HG03439 (cell line): ENCODE measurements around the gene RUNX1.
"Not testable (repeated sequence)": the region's sequence is repeated elsewhere in the genome, so short reads cannot be mapped to it uniquely, and the experiment has no call there.

ENCODE experiments used
- ATAC-seq: cut with Tn5 transposase; IDR thresholded peaks from one replicate; pipeline ENCODE4 v1.9.1; 2021; ENCODE audit warnings: mild to moderate bottlenecking, moderate library complexity; ENCODE audit not compliant: unreplicated experiment

Gene RUNX1

GRCh38 chr21:34994766-34995631 lies 54.1 kb downstream of the RUNX1 start:
- ATAC-seq = no peak

DNA sequence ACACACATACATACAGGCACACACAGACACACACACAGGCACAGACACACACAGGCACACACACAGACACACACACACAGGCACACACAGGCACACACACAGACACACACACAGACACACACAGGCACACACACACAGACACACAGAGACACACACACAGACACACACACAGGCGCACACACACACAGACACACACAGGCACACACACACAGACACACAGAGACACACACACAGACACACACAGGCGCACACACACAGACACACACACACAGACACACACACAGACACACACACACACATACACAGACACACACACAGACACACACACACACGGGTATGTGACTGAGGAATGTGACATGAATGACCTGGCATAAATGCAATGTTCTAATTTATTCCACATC lies 55.6 kb downstream of the RUNX1 start:
- ATAC-seq = not testable (repeated sequence)

- ATAC-seq = no peak
Observed at GRCh38 chr21:34992736-34993398, 56.2 kb downstream of the RUNX1 start.

GRCh38 chr21:34992180-34992579 lies 56.9 kb downstream of the RUNX1 start:
- ATAC-seq = no peak

DNA sequence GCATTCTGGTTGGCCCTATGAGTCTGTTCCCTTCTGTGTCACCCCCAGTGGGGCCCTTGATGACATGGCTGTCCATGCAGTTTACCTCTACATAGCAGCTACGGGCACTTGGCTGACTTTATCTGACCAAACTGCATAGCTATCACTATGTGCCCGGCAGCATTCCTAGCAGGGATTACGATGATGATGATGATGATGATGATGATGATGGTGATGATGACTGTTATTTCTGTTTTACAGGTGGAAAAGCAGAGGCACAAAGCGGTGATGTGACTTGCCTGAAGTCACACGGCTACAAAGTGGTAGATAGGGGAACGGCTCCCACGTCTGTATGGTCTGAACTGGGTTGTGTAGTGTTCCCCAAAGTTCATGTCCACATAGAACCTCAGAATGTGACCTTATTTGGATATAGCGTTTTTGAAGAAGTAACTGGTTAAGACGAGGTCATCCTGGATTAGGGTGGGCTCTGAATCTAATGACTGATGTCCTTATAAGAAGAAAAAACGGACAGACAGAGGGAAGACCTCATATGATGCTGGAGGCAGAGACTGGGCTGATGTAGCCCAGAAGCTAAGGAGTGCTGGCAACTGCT lies 57.6 kb downstream of the RUNX1 start:
- no peak for ATAC-seq

DNA sequence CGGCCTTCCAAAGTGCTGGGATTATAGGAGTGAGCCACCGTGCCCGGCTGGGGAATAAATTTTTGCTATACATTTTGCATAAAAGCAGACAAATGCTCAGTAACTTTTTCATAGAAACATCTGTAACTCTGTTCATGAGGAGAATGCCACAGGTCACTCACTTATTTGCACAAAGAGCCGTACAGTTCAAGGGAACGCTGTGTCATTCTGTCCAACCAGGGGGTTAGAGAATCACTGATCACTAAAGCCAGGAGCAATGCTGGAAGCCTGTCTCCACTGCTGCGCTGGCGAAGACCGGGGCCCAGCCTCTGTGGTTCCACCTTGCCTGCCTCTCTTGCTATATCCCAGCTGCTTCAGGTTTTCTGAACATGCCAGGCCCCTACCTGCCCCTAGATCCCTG lies 58.3 kb downstream of the RUNX1 start:
- ATAC-seq = no peak

GRCh38 chr21:34989337-34990151 lies 59.6 kb downstream of the RUNX1 start:
- ATAC-seq = no peak

DNA sequence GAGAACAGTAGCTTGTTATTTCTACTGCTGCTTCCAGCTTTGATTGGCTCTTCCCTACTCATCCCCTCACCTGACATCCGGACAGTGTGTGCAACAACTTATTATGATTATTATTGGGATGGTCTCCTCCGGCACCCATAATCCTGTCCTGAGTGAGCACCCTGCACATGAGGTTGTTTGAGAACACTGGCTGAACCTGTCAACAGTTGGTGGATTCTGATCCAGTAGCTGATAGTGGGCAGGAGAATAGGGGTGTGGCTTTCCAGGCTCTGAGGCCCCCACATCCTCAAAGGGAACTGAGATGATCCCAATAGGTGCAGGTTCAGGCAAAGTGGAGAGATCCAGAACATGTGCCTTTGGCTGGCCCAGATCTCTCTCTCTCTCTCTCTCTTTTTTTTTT lies 60.5 kb downstream of the RUNX1 start:
- ATAC-seq = no peak

DNA sequence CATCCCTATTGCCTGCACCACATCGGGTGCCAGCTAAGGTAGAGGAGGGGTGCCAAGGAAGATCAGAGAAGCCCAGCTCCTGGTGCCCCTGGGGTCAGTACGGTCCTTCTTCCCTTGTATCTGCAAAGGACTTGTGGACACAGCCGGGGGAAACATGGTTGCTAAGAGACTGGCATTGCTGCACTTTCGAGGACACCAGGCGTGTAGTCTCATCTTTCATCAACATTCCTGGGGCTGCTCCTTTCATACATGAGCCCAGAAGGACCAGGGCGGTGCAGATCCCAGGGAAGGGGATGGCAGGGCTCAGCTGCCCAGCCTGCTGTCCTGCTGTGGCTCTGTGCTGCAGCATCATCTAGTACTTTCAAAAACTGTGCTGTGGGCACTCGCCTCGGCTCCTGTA lies 61.0 kb downstream of the RUNX1 start:
- no peak for ATAC-seq

GRCh38 chr21:34987501-34988072 lies 61.5 kb downstream of the RUNX1 start:
- no peak for ATAC-seq

- ATAC-seq = peak; percentile 41
Observed at GRCh38 chr21:34986561-34987500, 62.3 kb downstream of the RUNX1 start.

DNA sequence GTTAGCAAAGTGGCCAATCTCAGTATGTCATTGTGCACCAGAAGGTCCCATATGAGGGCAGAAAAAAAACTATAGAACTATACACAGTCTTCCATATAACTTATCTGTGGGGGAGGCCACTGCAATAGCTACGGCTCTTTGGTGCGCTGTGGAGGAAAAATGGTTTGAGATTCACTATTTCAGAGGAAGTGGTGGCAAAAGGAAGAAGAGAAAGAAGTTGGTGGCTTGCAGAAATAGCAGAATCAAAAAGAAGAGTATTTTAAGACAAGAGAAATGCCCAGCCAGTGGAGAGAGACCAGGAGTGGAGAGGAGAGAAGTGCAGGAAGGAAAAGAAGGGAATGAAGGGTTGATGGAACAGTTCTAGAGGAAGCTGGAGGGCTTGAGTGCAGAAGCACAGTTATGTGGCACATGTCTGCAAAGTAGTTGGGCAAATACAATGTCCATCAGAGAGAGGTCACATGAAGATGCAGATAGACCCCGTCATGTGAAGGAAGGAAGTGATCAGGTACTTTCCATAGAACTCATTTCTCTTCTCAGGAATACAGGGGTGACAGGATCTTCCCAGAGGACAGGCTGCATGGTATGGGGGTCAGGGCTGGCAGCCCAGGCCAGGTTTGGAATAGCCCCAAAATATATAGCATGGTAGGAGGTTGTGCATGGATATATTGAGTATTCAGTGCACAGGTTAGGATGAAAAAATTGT lies 64.6 kb downstream of the RUNX1 start:
- ATAC-seq = no peak

DNA sequence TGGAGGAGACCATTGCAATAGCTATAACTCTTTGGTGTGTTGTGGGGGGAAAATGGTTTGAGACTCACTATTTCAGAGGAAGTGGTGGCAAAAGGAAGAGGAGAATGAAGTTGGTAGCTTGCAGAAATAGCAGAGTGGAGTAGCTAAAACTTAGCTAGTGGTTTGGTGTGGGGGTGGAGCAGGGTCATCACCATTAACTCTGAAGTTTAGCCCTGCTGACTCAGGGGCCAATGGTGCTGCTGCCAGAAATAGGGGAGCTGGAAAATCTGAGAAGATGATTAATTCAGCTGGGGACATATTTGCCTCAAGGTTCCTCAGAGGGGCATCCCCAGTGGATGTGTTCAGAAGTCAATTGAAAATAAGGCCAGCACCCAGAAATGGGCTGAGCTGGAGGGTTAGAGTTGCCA lies 65.4 kb downstream of the RUNX1 start:
- no peak for ATAC-seq

DNA sequence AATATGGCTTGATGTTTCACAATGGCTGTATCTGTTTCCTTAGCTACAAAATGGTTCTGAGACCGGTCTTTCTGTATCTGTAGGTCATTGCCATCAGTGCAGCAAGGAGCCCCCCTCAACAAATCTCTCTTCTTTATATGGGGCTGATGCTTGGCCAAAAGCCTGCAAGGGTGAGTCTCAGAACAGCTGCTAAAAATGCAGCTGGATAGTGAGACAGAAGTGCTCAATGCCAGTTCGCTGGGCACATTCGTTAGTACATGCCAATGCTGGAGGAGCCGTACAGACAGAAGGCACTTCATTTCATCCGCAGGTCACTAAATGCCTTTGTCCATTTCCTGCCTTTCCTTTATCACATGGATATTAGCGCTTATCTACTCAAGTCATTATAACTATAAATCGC lies 67.3 kb downstream of the RUNX1 start:
- no peak for ATAC-seq

DNA sequence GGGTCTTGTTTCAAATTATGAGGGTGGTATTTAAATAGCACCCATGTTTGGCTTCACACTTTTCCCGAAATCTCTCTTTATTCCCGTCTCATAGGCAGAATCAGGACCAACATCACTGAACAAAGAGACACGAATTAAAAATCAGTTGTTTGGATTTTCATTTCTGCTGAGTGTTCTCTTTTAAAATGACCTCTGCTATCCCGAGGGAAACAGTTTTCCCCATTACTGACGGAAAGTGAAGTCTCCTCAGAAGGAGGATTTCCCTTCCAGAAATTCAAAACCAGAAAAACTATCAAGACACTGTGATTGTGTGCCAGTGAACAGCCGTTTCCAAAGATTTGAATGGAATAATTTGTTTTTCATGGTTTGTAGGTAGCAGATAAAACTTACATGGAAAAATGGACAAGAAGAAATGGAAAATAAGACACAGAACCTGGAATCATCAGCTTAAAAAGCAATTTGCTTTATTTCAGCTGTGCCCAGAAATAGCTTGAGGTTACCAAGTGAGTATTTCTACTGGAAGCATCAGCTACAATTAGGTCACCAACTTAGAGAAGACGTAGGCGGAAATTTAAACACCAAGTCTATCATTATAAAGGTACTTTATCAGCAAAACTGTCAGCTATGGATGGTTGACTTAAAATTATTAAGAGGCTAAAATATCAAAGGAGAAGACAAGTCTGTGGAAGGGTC lies 68.5 kb downstream of the RUNX1 start:
- no peak for ATAC-seq

DNA sequence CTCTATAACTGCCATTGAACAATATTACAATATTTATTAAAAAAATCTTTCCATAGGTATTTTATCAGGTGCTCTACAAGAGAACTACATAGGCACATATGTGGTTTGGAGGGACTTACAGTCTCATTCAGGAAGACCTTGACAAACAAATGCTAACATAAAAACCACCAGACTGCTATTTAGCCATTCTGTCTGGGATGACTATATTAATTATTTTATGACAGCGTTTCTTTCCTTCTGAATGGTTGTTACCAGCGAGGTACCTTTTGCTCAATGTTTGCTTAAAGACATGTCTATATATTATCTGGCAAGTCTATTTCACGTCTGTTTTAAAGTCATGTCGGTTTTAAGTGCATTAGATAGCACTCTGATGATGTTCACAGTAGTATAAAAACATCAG lies 69.7 kb downstream of the RUNX1 start:
- ATAC-seq = no peak

DNA sequence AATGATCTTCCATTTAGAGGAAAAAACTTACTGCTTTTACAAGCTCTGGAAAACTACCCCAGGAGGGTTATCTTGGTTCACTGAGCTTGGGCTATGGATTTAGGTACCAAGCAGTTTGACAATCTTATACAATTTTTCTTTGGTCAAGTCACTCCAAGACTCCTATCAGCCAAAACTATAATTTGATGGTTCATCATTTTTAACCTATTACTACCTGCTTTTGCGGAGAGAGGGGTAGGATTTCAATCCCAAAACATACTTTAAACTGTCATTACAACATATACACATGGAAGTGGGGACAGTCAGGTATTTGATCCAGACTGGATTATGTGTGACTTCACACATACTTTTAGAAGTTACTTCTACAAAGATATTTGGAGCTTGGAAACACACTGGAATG lies 71.8 kb downstream of the RUNX1 start:
- ATAC-seq = no peak

- peak; percentile 88 for ATAC-seq
Observed at GRCh38 chr21:34974162-34974981, 74.7 kb downstream of the RUNX1 start.
